NK-92 (cell line): ENCODE data around the gene R3HDM2.
"Not testable (repeated sequence)": the region's sequence is repeated elsewhere in the genome, so short reads cannot be mapped to it uniquely, and the experiment has no call there.

Experiments
- DNase-seq: peaks from one replicate; lab custom pipeline; 2025; ENCODE audit not compliant: unreplicated experiment; lab: John Stamatoyannopoulos, UW

R3HDM2 gene

DNA sequence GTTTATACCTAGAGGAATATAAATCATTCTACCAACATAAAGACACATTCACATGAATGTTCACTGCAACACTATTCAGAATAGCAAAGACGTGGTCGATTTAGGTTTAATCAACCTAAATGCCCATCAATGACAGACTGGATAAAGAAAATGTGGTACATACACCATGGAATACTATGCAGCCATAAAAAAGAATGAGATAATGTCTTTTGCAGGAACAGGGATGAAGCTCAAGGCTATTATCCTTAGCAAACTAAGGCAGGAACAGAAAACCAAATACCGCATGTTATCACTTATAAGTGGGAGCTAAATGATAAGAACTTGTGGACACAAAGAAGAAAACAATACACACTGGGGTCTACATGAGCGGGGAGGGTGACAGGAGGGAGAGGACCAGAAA, 94.5 kb downstream of the R3HDM2 start:
- not testable (repeated sequence) for DNase-seq

DNA sequence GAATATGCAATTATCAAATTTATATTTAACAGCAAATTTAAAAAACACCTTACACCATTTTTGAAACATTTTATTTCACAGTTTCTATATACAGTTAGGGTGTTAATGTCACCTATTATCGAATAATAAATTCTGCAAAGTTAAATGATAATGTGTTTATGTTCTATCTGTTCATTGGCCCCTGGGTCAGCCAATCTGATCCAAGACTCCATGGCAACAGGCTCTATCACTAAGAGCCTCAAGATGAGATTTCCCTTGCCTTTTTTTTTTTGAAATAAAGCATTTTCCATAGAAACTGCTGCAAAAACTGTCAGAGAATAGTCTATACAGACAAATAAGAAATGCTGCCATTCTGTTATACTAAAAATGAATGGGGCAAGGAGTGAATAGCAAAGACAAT, 96.6 kb downstream of the R3HDM2 start:
- no peak for DNase-seq

DNA sequence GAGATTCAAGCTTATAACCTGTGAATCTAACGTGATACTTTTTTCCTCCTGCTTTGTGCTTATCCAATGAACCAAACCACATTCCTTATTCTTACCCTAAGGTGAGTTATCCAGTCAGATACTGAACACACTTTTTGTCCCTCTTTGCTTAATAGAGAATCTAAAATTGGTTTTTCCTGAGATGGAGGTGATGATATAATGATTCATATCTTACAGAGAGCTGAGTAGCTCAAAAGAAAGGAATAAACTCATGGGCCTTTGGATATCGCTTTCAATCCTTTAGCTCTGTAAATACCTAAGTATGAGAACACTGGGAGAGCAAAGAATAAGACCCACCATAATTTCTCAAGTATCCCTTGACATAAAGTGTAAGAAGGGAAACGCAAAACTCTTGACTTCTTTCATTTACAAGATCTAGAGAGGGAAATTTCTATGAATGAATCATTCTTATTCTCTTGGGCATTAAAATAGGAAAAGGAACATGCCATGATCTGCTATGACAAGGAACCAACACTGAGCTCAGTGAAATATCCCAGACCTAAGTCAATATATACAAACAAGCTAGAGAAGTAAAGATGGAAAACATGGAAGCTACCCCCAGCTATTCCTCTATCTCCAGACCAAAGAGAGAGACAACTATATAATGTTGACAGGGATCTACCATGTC, 98.1 kb downstream of the R3HDM2 start:
- no peak for DNase-seq

DNA sequence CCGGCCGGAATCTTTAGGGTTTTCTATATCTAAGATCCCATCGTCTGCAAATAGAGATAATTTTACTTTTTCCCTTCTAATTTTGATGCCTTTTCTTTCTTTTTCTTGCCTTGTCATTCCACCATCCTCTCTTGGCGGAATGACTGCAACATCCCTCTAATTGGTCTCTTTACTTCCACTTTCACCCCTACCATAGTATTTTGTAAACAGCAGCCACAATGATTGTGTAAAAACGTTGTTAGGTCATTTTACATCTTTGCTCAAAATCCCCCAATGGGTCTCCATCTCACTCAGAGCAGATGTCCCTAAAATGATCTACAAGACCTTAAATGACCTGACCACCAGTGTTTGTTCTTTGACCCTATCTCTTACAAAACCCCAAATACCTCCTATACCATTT, 99.9 kb downstream of the R3HDM2 start:
- DNase-seq: no peak

DNA sequence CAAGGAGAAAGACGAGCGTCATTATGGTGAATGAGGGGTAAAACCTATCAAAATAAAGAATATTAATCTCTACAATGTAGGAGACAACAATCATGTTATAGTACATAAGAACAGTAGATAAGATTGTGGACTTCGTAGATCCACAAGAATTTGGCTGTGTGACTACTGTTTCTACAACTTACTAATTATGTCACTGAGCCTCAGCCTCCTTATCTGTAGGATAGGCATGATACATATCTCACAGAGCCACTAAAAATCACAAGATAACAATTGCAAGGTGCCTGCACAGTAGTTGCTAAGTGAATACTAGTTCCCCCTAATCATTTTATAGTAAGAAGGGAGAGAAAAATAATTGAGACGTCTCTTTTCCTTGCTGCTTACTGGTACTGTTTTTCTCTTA, 101.6 kb downstream of the R3HDM2 start:
- no peak for DNase-seq

DNA sequence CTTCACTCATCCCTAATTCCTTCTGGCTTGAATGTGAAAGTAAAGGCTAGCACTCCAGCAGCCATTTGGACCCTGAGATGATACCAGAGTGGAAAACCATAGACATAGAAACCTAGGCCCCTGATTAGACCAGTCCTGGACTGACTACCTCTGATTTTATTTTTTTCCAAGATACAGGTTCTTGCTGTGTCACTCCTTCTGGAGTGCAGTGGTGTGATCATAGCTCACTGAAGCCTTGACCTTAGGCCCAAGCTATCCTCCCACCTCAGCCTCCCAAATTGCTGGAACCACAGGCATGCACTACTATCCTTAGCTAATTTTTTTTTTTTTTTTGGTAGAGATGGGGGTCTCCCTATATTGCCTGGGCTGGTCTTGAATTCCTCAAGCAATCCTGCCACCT, 105.4 kb downstream of the R3HDM2 start:
- DNase-seq: no peak

DNA sequence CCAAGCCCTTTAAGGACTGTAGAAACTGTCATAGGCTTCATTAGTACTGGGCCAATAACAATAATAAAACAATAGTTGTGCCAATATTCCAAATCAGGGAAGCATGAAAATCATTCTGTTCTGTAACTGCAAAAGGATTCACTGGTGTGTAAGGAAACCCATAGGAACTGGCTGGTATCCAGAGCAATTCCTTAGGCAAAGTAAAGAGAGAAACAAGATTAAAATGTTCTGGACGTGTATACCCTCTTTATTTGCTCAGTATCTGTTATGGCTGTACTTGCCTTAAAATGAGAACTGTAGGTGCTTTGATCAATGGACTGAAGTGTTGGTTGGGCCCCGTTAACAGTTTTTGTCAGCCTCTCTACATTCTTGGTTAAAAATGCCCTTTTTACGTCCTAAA, 107.4 kb downstream of the R3HDM2 start:
- DNase-seq: no peak

DNA sequence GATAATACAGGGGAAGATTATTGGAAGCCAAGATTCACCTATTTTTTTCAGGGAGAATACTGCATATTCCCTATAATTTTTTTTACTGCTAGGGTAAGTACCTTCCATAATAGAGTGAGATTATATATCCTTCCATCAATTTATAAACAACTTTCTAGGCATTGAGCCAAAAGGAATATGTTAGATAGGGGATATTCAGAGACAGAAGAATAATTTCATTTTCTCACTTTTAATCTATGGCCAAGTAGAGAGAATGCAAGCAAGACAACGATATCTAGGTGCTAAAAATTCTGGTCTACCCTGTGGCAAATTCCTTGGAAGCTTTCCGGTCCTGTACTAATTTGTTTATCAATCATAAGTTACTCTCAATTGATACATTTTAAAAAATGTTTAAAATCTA, 110.2 kb downstream of the R3HDM2 start:
- DNase-seq: no peak

DNA sequence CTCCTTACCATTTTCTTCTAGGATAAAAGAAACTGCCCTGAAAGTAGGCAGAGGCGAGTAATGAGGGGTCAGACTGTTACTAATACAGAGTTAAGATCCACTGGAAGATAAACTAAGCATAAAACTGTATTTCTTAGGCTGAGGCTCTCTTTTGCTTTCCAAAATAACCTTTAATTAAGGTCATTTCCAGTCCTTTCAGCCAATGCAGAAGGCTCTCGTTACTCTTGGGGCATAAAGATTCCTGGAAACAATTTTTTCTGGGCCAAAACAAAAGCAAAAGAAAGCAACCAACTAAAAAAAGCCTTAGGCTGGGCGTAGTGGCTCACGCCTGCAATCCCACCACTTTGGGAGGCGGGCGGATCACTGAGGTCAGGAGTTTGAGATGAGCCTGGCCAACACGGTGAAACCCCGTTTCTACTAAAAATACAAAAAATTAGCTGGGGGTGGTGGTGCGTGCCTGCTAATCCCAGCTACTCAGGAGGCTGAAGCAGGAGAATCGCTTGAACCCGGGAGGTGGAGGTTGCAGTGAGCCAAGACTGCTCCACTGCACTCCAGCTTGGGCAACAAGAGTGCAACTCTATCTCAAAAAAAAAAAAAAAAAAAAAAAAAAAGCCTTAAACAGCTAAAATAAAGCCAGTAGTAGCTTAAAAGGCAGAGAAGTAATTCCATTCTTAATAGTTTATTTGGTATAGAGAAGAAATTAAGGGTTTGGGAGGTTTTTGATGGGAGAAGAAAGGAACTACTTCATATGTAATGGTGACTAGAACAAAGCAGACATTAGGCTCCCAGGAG, 111.0 kb downstream of the R3HDM2 start:
- DNase-seq: no peak

DNA sequence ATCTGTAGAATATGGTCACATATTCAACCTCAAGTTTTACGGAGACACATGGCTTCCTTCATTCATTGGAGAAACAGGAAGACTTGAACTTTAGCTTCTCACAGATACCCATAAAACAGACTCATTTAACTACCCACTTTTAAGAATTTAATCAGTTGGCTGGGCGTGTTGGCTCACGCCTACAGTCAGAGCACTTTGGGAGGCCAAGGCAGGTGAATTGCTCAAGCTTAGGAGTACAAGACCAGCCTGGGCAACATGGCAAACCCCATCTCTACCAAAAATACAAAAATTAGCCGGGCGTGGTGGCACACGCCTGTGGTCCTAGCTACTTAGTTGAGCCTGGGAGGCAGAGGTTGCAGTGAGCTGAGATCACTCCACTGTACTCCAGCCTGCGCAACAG, 115.2 kb downstream of the R3HDM2 start:
- DNase-seq: no peak

DNA sequence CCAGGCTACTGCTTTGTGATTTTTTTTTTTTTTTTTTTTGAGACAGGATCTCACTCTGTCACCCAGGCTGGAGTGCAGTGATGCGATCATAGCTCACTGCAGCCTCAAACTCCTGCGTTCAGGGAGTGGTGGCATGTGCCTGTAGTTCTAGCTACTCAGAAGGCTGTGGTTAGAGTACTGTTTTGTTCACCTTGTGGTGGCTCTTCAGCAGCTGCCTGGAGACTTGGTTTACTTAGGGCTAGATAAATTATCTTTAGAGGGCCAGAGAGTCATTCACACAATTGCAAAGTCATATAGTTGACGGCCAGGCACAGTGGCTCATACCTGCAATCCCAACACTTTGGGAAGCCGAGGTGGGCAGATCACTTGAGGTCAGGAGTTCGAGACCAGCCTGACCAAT, 118.6 kb downstream of the R3HDM2 start:
- DNase-seq: not testable (repeated sequence)

DNA sequence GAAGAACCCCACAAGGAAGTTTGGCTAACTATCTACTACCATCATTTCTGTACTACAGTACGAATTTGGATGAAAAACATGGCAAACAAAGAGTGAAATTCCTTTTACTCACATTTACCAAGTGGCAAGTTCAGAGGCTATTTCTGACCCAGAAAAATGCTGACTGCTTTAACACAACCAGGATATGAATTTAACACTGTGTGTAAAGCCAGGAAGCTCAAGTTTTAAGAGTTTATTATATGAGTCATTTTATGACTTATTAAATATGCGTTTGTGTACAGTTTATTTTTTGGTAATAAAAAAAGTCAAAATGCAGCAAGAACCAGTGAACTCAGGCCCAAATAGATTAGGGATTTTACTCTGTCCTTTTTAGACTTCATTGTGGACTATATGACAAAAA, 121.4 kb downstream of the R3HDM2 start:
- no peak for DNase-seq

DNA sequence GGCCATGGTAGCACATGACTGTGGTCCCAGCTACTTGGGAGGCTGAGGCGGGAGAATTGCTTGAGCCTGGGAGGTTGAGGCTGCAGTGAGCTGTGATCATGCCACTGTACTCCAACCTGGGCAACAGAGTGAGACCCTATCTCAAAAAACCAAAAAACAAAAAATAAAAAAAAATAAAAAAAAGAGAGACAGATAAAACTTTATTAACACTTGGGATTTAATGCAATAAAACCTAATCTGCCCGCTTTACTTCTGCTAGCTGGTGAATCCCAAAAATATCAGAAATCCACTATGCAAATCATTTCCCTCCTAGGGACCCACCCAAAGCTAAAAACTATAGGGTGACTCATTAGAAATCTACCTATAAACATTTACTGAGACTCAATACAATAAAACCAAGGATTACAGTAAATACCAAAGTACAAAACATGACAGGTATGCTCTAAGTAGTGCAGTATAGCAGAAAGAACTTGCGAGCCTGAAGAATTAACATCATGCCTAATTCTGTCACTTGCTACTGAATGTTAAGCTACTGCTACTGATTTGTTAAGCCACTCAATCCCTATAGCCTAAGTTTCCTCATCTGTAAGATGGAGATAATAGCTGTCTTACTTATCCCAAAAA, 129.8 kb downstream of the R3HDM2 start:
- DNase-seq: no peak

DNA sequence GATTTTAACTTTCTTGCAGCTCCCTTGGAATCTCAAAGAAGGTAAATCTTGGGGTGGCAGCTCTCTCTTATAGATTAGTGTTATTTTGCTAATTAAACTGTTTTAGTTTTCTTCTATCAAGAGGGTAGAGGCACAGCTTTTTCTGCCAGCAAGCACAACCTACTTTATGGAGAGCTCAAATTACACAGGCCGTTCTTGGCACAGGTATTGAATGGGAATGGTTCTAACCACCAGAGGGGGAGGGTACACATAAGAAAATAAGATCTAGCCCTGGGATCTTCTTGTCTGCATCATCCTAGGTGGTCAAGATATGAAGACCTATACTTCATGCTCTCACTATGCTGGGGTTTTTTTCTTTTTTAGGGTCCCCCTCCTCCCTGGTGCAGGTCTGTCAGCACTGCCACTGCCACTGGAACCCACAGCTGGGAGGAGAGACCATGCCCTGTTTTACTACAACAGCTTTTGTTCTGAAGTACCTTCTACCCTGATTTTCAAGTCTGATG, 131.3 kb downstream of the R3HDM2 start:
- DNase-seq: no peak

DNA sequence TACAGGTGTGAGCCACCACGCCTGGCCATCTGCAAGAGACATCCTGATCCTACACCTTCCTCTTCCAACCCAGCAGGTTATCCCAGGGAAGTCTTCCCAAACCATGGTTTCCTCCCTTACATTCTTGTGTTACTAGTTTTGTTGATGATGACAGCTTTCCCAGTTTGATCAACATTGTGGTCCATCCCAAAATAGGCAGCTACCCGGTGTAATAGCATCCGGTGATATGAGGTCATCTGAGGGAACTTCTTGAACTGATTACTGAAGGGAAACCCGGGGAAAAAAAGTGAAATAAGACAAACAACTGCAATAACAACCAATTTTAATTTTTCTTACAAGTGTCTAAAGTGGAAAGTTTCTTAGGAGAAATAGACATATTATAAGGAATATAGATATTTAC, 134.6 kb downstream of the R3HDM2 start:
- no peak for DNase-seq

DNA sequence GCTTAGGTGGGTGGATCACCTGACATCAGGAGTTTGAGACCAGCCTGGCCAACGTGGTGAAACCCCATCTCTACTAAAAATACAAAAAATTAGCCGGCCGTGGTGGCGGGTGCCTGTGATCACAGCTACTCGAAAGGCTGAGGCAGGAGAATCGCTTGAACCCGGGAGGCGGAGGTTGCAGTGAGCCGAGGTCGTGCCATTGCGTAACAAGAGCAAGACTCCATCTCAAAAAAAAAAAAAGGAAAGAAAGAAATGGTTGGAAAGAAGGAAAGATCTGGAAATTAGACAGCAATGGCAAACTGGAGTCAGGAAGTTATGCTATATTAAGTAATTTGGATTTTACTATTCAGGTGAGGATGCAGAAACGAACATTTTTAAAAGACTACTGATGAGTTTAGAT, 148.8 kb downstream of the R3HDM2 start:
- DNase-seq: not testable (repeated sequence)

DNA sequence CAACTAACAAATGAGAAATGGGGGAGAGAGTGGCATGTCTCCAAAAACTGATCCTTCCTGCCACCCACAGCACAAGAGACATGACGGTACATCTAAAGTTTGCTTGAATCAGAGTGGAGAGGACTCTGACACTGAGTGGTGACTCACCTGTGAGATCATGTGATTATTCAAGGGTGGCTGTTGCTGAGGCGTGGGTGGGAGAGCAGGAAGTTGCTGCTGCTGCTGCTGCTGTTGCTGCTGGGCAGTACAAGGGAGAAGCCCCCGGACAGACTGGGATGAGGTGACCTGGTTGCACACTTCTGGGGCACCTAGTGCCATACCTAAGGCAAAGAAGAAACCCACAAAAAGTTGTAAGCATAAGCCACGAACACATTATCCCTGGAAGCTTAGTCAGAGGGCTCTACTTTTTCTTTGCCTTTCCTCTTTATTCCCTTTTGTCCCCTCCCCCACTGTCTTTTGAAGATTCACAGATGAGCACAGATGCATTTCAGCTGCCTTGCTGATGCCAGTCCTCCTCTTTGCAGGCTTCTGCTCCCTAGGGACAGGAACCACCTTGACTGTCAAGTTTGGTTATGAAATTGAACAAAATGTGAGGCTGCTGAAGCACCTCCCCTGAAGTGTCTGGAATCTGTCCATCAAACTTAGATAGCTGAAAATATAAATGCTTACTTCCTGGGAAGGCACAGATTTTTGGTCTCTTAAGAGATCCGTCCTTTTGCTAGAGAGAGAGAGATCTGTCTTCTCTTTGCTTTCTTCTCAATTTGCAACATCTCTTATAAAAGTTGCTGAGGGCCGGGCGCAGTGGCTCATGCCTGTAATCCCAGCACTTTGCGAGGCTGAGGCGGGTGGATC, 150.4 kb downstream of the R3HDM2 start:
- no peak for DNase-seq

DNA sequence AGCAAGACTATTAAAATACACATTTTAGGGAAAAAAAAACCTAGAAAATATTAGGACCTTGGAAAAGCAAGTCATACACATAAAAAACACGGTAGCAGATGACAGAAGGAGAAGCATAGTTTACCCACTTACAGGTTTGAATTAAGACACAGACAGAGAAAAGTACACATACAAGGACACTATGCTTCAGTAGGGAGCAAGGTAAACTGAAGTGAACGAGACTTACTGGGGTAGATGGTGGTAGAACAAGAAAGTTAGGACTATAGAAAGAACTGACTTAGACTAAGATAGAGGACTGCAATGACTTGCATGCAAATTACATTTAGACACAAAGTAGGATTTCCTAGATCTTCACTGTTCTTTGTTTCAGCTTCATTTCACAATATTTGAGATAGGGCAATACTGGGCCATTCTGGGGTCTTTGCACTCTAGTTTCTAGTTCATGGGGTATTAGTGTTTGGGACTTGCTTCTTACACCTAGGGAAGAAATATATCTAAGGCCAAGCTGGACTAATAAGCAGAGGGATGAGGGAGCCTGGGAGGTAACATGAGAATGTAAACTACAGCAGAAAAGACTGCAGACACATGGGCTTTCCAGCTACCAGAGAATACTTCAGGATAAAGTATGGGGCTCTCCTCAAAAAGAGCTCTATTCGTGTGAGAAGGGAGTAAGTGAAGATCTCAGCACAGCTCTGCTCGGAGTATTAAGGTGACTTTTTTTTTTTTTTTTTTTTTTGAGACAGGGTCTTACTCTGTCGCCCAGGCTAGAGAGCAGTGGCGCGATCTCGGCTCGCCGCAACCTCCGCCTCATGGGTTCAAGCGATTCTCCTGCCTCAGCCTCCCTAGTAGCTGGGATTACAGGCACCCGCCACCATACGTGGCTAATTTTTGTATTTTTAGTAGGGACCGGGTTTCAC, 152.1 kb downstream of the R3HDM2 start:
- no peak for DNase-seq

DNA sequence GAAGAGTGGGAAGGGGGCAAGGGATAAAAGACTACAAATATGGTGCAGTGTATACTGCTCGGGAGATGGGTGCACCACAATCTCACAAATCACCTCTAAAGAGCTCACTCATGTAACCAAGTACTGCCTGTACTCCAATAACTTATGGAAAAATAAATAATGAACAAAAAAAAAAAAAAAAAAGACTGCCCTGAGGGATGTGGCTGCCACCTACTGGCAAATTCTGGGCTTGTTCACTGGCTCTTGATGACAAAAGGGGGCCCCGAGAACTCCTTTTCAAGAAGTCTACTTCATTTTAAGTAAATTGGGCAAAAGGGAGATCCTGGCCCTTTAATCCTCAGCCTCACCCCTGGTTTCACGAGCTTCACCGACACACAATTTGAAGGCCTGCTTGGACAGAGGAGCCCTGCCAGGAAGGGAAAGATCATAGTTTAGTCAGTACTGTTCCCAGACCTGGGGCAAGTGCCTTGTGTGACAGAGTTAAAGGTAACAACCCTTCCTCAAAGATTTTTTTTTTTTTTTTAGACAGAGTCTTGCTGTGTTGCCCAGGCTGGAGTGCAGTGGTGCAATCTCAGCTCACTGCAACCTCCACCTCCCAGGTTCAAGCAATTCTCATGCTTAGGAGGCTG, 153.8 kb downstream of the R3HDM2 start:
- DNase-seq: no peak

DNA sequence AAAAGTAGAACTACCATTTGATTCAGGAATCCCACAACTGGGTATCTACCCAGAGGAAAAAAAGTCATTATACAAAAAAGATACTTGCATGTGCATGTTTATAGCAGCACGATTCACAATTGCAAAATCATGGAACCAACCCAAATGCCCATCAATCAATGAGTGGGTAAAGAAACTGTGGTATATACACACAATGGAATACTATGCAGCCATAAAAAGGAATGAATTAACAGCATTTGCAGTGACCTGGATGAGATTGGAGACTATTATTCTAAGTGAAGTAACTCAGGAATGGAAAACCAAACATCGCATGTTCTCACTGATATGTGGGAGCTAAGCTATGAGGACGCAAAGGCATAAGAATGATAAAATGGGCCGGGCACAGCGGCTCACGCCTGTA, 154.6 kb downstream of the R3HDM2 start:
- DNase-seq: not testable (repeated sequence)
